Gastrocnemius medialis (tissue), 4 donors: ENCODE measurements around the gene PRKG1.

ENCODE experiments used
- POLR2A ChIP-seq, 2 donors: fragments of 450-650 bp; IDR thresholded peaks; one replicate each; pipeline ENCODE4 v1.6.1; 2017; ENCODE audit warnings: antibody characterized with exemption in 2 of 2, mild to moderate bottlenecking in 2 of 2, moderate library complexity in 2 of 2
- TF ChIP-seq, protein P1 (sequence below), 5 experiments: fragments of 450-650 bp in 3 of 5; fragments of 200-600 bp in 2 of 5; sonication (generic) in 2 of 5; IDR thresholded peaks in 4 of 5; conservative IDR thresholded peaks in 1 of 5; 1 replicate in 4 of 5; 2 replicates in 1 of 5; pipeline ENCODE4 v1.5.1; 2016 to 2019; ENCODE audit warnings: antibody characterized with exemption in 5 of 5, mild to moderate bottlenecking in 3 of 5, moderate library complexity in 3 of 5

DNA sequence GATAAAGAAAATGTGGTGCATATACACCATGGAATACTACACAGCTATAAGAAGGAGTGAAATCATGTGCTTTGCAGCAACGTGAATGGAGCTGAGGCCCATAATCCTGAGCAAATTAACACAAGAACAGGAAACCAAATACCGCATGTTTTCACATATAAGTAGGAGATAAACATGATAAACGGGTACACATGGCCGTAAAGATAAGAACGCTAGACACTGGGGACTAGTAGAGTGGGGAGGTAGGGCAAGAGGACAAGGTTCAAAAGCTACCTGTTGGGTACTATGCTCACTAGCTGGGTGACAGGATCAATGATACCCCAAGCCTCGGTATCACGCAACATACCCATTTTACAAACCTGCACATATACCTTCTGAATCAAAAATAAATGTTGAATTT is 511.5 kb downstream of the PRKG1 start:
- TF ChIP-seq, protein P1, sequence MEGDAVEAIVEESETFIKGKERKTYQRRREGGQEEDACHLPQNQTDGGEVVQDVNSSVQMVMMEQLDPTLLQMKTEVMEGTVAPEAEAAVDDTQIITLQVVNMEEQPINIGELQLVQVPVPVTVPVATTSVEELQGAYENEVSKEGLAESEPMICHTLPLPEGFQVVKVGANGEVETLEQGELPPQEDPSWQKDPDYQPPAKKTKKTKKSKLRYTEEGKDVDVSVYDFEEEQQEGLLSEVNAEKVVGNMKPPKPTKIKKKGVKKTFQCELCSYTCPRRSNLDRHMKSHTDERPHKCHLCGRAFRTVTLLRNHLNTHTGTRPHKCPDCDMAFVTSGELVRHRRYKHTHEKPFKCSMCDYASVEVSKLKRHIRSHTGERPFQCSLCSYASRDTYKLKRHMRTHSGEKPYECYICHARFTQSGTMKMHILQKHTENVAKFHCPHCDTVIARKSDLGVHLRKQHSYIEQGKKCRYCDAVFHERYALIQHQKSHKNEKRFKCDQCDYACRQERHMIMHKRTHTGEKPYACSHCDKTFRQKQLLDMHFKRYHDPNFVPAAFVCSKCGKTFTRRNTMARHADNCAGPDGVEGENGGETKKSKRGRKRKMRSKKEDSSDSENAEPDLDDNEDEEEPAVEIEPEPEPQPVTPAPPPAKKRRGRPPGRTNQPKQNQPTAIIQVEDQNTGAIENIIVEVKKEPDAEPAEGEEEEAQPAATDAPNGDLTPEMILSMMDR (IDR thresholded peaks at IDR 0.05 in 4 of 5, conservative IDR thresholded peaks at IDR 0.05 in 1 of 5) = no peak
- no peak for TF ChIP-seq POLR2A (IDR thresholded peaks at IDR 0.05)
